CD14-positive monocyte (primary cell): ENCODE data around the gene IL6R. TPM values are rescaled to one million over a fixed set of nuclear protein-coding genes. Genes with fewer than 3 reads are reported as not detected.

Experiments
- DNase-seq, 3 donors: peaks; one replicate each; pipeline ENCODE4 v3.0.0-alpha.2; 2011 to 2022
- H2AFZ ChIP-seq: 2 replicates; pipeline ENCODE4 v1.6.0; 2012; ENCODE audit warnings: mild to moderate bottlenecking, low read depth, low read length, inconsistent platforms; ENCODE audit not compliant: insufficient read depth, poor library complexity, severe bottlenecking
- H3K27ac ChIP-seq, 2 donors: 1 replicate in 1 of 2; 2 replicates in 1 of 2; pipeline ENCODE4 v1.5.1; 2012 to 2013; ENCODE audit warnings: low read length in 2 of 2, control low read depth in 1 of 2, inconsistent platforms in 1 of 2, low read depth in 1 of 2, mild to moderate bottlenecking in 1 of 2
- H3K27me3 ChIP-seq, 2 donors: one replicate each; pipeline versions ENCODE4 v1.6.0 to v1.6.1; 2011 to 2013; ENCODE audit warnings: low read length in 2 of 2; ENCODE audit not compliant: control insufficient read depth in 2 of 2, insufficient read depth in 2 of 2
- H3K36me3 ChIP-seq, 2 donors: replicated peaks in 1 of 2; 1 replicate in 1 of 2; 2 replicates in 1 of 2; pipeline versions ENCODE4 v1.5.1 to v1.6.1; 2012 to 2013; ENCODE audit warnings: low read length in 2 of 2, control low read depth in 1 of 2, inconsistent platforms in 1 of 2, mild to moderate bottlenecking in 1 of 2; ENCODE audit not compliant: insufficient read depth in 2 of 2, control insufficient read depth in 1 of 2
- H3K4me1 ChIP-seq, 2 donors: 1 replicate in 1 of 2; 2 replicates in 1 of 2; pipeline versions ENCODE4 v1.5.1 to v1.6.1; 2012 to 2013; ENCODE audit warnings: low read length in 2 of 2, control low read depth in 1 of 2, inconsistent platforms in 1 of 2, mild to moderate bottlenecking in 1 of 2, moderate library complexity in 1 of 2; ENCODE audit not compliant: insufficient read depth in 2 of 2, control insufficient read depth in 1 of 2
- H3K4me2 ChIP-seq: replicated peaks from 2 replicates; pipeline ENCODE3; 2012; ENCODE audit warnings: low read length, moderate library complexity, mild to moderate bottlenecking; ENCODE audit not compliant: poor library complexity, severe bottlenecking; ENCODE audit errors: extremely low read depth
- H3K4me3 ChIP-seq, 3 experiments: fragments of 200-600 bp in 1 of 3; sonication (generic) in 1 of 3; replicated peaks in 1 of 3; 1 replicate in 2 of 3; 2 replicates in 1 of 3; pipeline ENCODE4 v1.5.1; 2011 to 2013; ENCODE audit warnings: low read length in 3 of 3, mild to moderate bottlenecking in 3 of 3, control low read depth in 2 of 3, low read depth in 2 of 3, inconsistent platforms in 1 of 3, moderate library complexity in 1 of 3
- H3K79me2 ChIP-seq: 2 replicates; pipeline ENCODE4 v1.6.0; 2012; ENCODE audit warnings: mild to moderate bottlenecking, control low read depth, inconsistent platforms, low read length, moderate library complexity; ENCODE audit not compliant: insufficient read depth
- H3K9ac ChIP-seq: 2 replicates; pipeline ENCODE4 v1.6.0; 2017; ENCODE audit warnings: low read length, mild to moderate bottlenecking; ENCODE audit not compliant: insufficient read depth, poor library complexity, severe bottlenecking
- H3K9me3 ChIP-seq, 2 donors: replicated peaks in 1 of 2; 1 replicate in 1 of 2; 2 replicates in 1 of 2; pipeline versions ENCODE4 v1.5.1 to v1.6.1; 2012 to 2013; ENCODE audit warnings: low read length in 2 of 2, control low read depth in 1 of 2; ENCODE audit not compliant: control insufficient read depth in 1 of 2, insufficient read depth in 1 of 2
- H4K20me1 ChIP-seq: 2 replicates; pipeline ENCODE4 v1.6.0; 2012; ENCODE audit warnings: mild to moderate bottlenecking, low read length, control low read depth, moderate library complexity; ENCODE audit not compliant: insufficient read depth
- H3K27ac Mint-ChIP-seq, 7 donors: one replicate each; pipeline ENCODE4 v1.8.0; 2020; ENCODE audit warnings: mild to moderate bottlenecking in 7 of 7, mixed read lengths in 7 of 7, moderate library complexity in 6 of 7, inconsistent platforms in 2 of 7
- H3K27me3 Mint-ChIP-seq, 3 donors: one replicate each; pipeline ENCODE4 v1.8.0; 2021 to 2022; ENCODE audit warnings: low read depth in 3 of 3, mild to moderate bottlenecking in 3 of 3, mixed read lengths in 3 of 3, moderate library complexity in 3 of 3, inconsistent platforms in 1 of 3
- H3K36me3 Mint-ChIP-seq, 2 donors: one replicate each; pipeline ENCODE4 v1.8.0; 2020; ENCODE audit warnings: mixed read lengths in 2 of 2, inconsistent platforms in 1 of 2, mild to moderate bottlenecking in 1 of 2
- H3K4me1 Mint-ChIP-seq: one replicate; pipeline ENCODE4 v1.8.0; 2020; ENCODE audit warnings: mild to moderate bottlenecking, mixed read lengths
- H3K4me3 Mint-ChIP-seq, 2 donors: one replicate each; pipeline ENCODE4 v1.8.0; 2020; ENCODE audit warnings: mild to moderate bottlenecking in 2 of 2, mixed read lengths in 2 of 2, moderate library complexity in 1 of 2
- H3K9me3 Mint-ChIP-seq, 7 donors: one replicate each; pipeline ENCODE4 v1.8.0; 2020 to 2022; ENCODE audit warnings: mixed read lengths in 7 of 7, mild to moderate bottlenecking in 6 of 7, moderate library complexity in 6 of 7, inconsistent platforms in 2 of 7
- WGBS: methylation state at CpG from one replicate; pipeline ENCODE4 v1.1.5; 2013; ENCODE audit warnings: missing lambda C conversion rate; ENCODE audit not compliant: insufficient coverage; 5-methylcytosine and 5-hydroxymethylcytosine counted together
- intact Hi-C, 2 donors: fragments of 100-400 bp; cut with micrococcal nuclease; formaldehyde crosslinking; loops; one replicate each; pipeline versions ENCODE4 v1.15.0 to v1.15.1; 2023
- polyA plus RNA-seq, 3 donors: library from polyadenylated mRNA; depleted of rRNA in 1 of 3; unstranded in 2 of 3; stranded (reverse) in 1 of 3; fragments of 300-500 nt in 2 of 3; fragments of >200 nt in 1 of 3; fragmentation: Illumina TruSeq in 2 of 3; gene quantifications; 1 replicate in 2 of 3; 2 replicates in 1 of 3; pipeline ENCODE4 v1.2.3, GENCODE V29; 2012 to 2021
- TF ChIP-seq, protein P1 (sequence below): fragments of 200-600 bp; IDR thresholded peaks from one replicate; pipeline ENCODE4 v1.8.0; 2022; ENCODE audit warnings: antibody characterized with exemption, mild to moderate bottlenecking

The IL6R gene
- polyA plus RNA-seq, 3 donors: 56.4 to 81.7 (median 62.1) TPM

DNA sequence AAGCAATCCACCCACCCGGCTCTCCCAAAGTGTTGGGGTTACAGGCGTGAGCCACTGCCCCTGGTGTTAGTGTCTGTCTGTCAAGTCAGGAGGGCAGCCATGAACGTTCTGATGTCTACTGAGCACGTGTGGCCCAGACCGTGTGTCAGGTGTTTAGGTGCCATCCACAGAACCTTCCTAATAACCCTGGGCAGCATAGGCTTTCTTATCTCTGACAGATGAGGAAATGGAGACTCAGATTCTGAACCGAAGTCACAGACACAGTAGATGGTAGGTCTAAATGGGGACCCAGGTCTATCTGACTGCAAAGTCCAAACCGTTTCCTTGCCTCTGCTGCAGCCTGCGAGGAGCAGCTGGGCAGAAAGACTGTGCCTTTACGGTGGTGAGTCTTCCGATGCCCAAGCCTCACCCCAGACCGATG lies 622 bp upstream of the IL6R start:
- Histone ChIP-seq H3K36me3 (peaks cover 0 to 6% of the 10 kb centered on the region in 2 donors), H3K9me3 (no peaks in the 10 kb centered on the region), H3K4me2 (peak overlapping the region; percentile 82), H2AFZ (peak overlapping the region; percentile 38), H3K4me3 (peak overlapping the region; percentile 54 to 94 (median 90)), H3K27me3 (no peaks in the 10 kb centered on the region), H3K9ac (peak overlapping the region; percentile 100), H4K20me1 (peaks cover 22% of the 10 kb centered on the region), H3K27ac (peak overlapping the region; percentile 97 to 100), H3K79me2 (peaks cover 57% of the 10 kb centered on the region), H3K4me1 (peaks cover 82 to 89% of the 10 kb centered on the region in 2 donors)
- H3K4me1 Mint-ChIP-seq: peaks cover 78% of the 10 kb centered on the region
- H3K27ac Mint-ChIP-seq: peak overlapping the region; percentile 88 to 100 (median 95)
- intact Hi-C loops: loop anchor here (2.0 to 5.0 kb wide), 2 partner anchors 38 to 52 kb away; no protein-coding TSS in a partner anchor
- peak overlapping the region; percentile 68 to 76 for H3K4me3 Mint-ChIP-seq
- DNase-seq: peak in 2 of 3 donors; percentile 37 to 41
- 5% methylated on average over 9 of the region's 11 CpGs for WGBS
- TF ChIP-seq, protein P1, sequence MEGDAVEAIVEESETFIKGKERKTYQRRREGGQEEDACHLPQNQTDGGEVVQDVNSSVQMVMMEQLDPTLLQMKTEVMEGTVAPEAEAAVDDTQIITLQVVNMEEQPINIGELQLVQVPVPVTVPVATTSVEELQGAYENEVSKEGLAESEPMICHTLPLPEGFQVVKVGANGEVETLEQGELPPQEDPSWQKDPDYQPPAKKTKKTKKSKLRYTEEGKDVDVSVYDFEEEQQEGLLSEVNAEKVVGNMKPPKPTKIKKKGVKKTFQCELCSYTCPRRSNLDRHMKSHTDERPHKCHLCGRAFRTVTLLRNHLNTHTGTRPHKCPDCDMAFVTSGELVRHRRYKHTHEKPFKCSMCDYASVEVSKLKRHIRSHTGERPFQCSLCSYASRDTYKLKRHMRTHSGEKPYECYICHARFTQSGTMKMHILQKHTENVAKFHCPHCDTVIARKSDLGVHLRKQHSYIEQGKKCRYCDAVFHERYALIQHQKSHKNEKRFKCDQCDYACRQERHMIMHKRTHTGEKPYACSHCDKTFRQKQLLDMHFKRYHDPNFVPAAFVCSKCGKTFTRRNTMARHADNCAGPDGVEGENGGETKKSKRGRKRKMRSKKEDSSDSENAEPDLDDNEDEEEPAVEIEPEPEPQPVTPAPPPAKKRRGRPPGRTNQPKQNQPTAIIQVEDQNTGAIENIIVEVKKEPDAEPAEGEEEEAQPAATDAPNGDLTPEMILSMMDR: no peak
- H3K9me3 Mint-ChIP-seq: peaks cover 0 to 2% (median 0%) of the 10 kb centered on the region in 7 donors
- H3K36me3 Mint-ChIP-seq: peaks cover 14 to 22% of the 10 kb centered on the region in 2 donors
- peaks cover 0 to 2% (median 0%) of the 10 kb centered on the region in 3 donors for H3K27me3 Mint-ChIP-seq

DNA sequence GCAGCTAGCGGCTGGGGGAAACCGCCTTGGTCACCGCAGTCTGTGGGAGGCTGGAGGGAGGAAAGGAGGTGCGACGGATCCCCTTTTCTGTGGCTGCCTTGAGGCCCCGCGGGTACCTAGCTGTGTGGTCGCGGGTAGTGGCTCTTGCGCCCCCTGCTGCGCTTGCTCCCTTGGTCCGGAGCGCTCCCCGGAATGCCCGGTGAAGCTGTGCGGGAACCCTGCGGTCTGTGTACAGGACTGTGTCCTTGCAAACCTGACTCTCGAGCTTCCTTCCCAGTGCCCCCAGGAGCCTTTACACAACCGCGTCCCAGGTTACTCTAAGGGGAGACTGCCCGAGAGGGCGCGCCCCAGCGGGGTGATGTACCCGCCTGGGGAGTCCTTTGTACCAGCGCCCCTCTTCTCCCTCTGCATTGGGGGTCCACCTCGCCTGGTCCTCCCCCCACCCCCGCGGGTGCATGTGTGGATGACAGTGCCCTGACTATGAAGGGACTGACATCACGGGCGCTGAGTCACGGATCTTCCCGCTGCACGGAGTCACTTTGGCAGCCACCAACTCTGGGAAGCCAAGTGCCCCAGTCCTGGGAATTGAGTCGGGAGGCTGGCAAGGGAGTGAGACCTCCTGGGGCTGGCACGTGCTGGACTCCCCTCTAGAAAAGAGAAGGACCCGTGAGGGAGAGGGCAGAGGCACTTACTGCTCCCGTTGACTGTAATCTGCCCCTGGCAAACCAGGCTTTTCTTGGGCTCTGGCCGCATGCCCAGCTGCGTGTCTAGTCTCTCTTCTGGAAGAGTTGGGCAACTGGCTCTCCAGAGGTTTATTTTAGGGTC lies 816 bp downstream of the IL6R start:
- peaks cover 81% of the 10 kb centered on the region for H3K4me1 Mint-ChIP-seq
- no peaks in the 10 kb centered on the region for H3K9me3 ChIP-seq
- H3K27ac ChIP-seq: peak overlapping the region; percentile 97 to 100
- no peaks in the 10 kb centered on the region for H3K27me3 ChIP-seq
- peaks cover 0 to 2% (median 0%) of the 10 kb centered on the region in 7 donors for H3K9me3 Mint-ChIP-seq
- peak overlapping the region; percentile 98 for H3K4me3 Mint-ChIP-seq
- TF ChIP-seq, protein P1: peak; percentile 26
- H2AFZ ChIP-seq: no peak overlapping the region
- peaks cover 26 to 32% of the 10 kb centered on the region in 2 donors for H3K36me3 Mint-ChIP-seq
- peak overlapping the region; percentile 99 to 100 (median 99) for H3K27ac Mint-ChIP-seq
- H3K36me3 ChIP-seq: peaks cover 3 to 14% of the 10 kb centered on the region in 2 donors
- peak overlapping the region; percentile 82 for H3K4me2 ChIP-seq
- H3K79me2 ChIP-seq: peaks cover 72% of the 10 kb centered on the region
- under 1% methylated on average over 39 of the region's 40 CpGs for WGBS
- peaks cover 37% of the 10 kb centered on the region for H4K20me1 ChIP-seq
- H3K27me3 Mint-ChIP-seq: peaks cover 0 to 2% (median 0%) of the 10 kb centered on the region in 3 donors
- H3K4me3 ChIP-seq: peak overlapping the region; percentile 90 to 95 (median 94)
- peak overlapping the region; percentile 100 for H3K9ac ChIP-seq
- intact Hi-C loops: loop anchor here (2.0 to 5.0 kb wide), 5 partner anchors 17 to 79 kb away; partner anchors contain the start of gene ATP8B2 (in 1 of the 2)
- peaks cover 84 to 89% of the 10 kb centered on the region in 2 donors for H3K4me1 ChIP-seq
- peak; percentile 83 to 93 (median 86) for DNase-seq
